Loucy (cell line): Measurements from ENCODE around the gene TBCD.

ENCODE experiments used
- EZH2phosphoT487 ChIP-seq: fragments of 200-600 bp; IDR thresholded peaks from 2 replicates; pipeline ENCODE4 v1.6.1; 2018; ENCODE audit warnings: antibody characterized with exemption, mild to moderate bottlenecking, moderate library complexity, borderline replicate concordance
- TF ChIP-seq, protein P1 (sequence below): fragments of 200-600 bp; sonication (generic); conservative IDR thresholded peaks from 2 replicates; pipeline ENCODE4 v1.5.1; 2014; ENCODE audit warnings: mild to moderate bottlenecking, antibody characterized with exemption, low read length

DNA sequence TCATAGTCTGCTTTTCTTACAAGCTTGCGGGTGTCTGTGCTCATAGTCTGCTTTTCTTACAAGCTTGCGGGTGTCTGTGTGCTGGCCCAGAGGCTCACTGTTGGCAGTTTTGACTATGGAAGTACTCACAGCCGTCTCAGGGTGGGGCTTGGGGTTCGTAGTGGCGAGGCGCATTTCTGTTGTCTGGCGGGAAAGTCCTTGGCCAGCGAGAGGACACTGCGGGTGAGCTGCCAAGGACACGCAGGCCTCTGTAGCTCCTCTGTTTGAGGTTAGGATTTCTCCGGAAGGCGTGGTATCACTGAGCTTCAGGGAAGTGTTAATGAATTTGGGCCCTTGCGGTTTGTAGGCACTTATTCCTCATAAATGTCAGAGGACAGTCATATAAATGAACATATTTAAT is 13.5 kb downstream of the TBCD start:
- TF ChIP-seq, protein P1, sequence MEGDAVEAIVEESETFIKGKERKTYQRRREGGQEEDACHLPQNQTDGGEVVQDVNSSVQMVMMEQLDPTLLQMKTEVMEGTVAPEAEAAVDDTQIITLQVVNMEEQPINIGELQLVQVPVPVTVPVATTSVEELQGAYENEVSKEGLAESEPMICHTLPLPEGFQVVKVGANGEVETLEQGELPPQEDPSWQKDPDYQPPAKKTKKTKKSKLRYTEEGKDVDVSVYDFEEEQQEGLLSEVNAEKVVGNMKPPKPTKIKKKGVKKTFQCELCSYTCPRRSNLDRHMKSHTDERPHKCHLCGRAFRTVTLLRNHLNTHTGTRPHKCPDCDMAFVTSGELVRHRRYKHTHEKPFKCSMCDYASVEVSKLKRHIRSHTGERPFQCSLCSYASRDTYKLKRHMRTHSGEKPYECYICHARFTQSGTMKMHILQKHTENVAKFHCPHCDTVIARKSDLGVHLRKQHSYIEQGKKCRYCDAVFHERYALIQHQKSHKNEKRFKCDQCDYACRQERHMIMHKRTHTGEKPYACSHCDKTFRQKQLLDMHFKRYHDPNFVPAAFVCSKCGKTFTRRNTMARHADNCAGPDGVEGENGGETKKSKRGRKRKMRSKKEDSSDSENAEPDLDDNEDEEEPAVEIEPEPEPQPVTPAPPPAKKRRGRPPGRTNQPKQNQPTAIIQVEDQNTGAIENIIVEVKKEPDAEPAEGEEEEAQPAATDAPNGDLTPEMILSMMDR = no peak
- no peak for TF ChIP-seq EZH2phosphoT487
